Activated CD8-positive, alpha-beta T cell treated with anti-CD3 and anti-CD28 coated beads for 36 hours (primary cell): Measurements from ENCODE around the gene NF1. TPM values are rescaled to one million over a fixed set of nuclear protein-coding genes. Genes with fewer than 3 reads are reported as not detected.
A peak's percentile ranks its signal among the peaks of the same experiment; 100 is the strongest.

ENCODE experiments used
- ATAC-seq: fragments of 200-7000 bp; cut with Tn5 transposase; one replicate; pipeline ENCODE4 v1.10.0; 2021; ENCODE audit warnings: mild to moderate bottlenecking, moderate library complexity
- CTCF ChIA-PET: fragments of 350-600 bp; sonication (Branson Sonifier 250); formaldehyde crosslinking; loops from one replicate; lab custom pipeline; 2021; ENCODE audit warnings: antibody characterized with exemption; lab: Charles Lee
- POLR2A ChIA-PET: fragments of 350-600 bp; sonication (Branson Sonifier 250); formaldehyde crosslinking; loops from one replicate; lab custom pipeline; 2021; ENCODE audit warnings: antibody characterized with exemption; lab: Charles Lee
- DNase-seq: peaks from one replicate; pipeline ENCODE4 v3.0.0-alpha.2; 2020
- H3K27ac Mint-ChIP-seq: one replicate; pipeline ENCODE4 v1.8.0; 2021; ENCODE audit warnings: mild to moderate bottlenecking, mixed read lengths
- H3K27me3 Mint-ChIP-seq: one replicate; pipeline ENCODE4 v1.8.0; 2021; ENCODE audit warnings: mixed read lengths
- H3K36me3 Mint-ChIP-seq: one replicate; pipeline ENCODE4 v1.8.0; 2021; ENCODE audit warnings: low read depth, mixed read lengths
- H3K4me1 Mint-ChIP-seq: one replicate; pipeline ENCODE4 v1.8.0; 2021; ENCODE audit warnings: low read depth, mixed read lengths
- H3K4me3 Mint-ChIP-seq: one replicate; pipeline ENCODE4 v1.8.0; 2021; ENCODE audit warnings: mild to moderate bottlenecking, moderate library complexity, mixed read lengths
- H3K9me3 Mint-ChIP-seq: one replicate; pipeline ENCODE4 v1.8.0; 2021; ENCODE audit warnings: mixed read lengths
- intact Hi-C: fragments of 100-400 bp; cut with micrococcal nuclease; formaldehyde crosslinking; loops from one replicate; pipeline ENCODE4 v1.10.0; 2022
- total RNA-seq, 2 experiments: library from RNA; stranded (reverse); gene quantifications; one replicate each; pipeline ENCODE4 v1.2.3, GENCODE V29; 2021
- TF ChIP-seq, protein P1 (sequence below): fragments of 200-600 bp; IDR thresholded peaks from one replicate; pipeline ENCODE4 v1.8.0; 2022; ENCODE audit warnings: antibody characterized with exemption, mild to moderate bottlenecking

NF1 gene
- total RNA-seq, 2 experiments from 2014 or later: 19.4 to 20.1 TPM

DNA sequence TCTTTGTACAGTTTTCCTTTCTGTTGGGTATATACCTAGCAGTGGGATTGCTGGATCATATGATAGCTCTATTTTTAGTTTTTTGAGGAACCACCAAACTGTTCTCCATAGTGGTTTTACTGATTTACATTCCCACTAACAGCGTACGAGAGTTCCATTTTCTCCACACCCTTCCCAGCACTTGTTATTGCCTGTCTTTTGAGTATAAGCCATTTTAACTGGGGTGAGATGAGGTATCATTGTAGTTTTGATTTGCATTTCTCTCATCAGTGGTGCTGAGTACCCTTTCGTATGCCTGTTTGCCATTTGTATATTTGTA is 220.0 kb downstream of the NF1 start:
- CTCF ChIA-PET: no interaction called here
- peaks cover 2% of the 10 kb centered on the region for H3K9me3 Mint-ChIP-seq
- no peaks in the 10 kb centered on the region for H3K27me3 Mint-ChIP-seq

DNA sequence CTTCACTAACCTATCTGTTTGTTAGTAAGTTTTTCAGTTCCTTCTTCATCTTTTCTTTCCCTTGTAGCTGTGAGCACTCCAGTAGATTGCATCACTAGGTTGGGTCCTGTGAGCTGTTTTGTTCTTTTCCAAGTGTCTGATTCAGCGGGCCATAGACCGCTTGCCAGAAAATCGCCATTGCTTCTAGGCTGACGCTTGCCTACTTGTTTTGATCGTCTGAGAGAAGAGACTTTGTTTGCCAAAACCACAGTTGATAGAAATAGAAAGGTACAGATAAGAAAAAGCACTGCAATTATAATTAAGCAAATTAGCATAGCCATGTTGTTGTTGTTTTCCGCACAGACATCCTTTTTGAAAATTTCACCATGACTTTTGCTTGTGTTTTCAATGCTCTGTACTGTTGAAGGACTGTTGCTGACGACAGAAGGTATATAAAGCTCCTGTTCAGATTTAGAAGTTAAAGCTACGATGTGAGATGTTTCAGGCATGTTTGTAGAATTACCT is 223.6 kb downstream of the NF1 start:
- peak; percentile 68 for DNase-seq
- peak overlapping the region; percentile 75 for H3K4me3 Mint-ChIP-seq

More for the DNA sequence above, 220.0 kb downstream of the NF1 start:
- H3K27ac Mint-ChIP-seq: peak overlapping the region; percentile 96
- peaks cover 29% of the 10 kb centered on the region for H3K4me1 Mint-ChIP-seq
- POLR2A ChIA-PET: no interaction called here
- H3K36me3 Mint-ChIP-seq: peaks cover 39% of the 10 kb centered on the region
- TF ChIP-seq, protein P1, sequence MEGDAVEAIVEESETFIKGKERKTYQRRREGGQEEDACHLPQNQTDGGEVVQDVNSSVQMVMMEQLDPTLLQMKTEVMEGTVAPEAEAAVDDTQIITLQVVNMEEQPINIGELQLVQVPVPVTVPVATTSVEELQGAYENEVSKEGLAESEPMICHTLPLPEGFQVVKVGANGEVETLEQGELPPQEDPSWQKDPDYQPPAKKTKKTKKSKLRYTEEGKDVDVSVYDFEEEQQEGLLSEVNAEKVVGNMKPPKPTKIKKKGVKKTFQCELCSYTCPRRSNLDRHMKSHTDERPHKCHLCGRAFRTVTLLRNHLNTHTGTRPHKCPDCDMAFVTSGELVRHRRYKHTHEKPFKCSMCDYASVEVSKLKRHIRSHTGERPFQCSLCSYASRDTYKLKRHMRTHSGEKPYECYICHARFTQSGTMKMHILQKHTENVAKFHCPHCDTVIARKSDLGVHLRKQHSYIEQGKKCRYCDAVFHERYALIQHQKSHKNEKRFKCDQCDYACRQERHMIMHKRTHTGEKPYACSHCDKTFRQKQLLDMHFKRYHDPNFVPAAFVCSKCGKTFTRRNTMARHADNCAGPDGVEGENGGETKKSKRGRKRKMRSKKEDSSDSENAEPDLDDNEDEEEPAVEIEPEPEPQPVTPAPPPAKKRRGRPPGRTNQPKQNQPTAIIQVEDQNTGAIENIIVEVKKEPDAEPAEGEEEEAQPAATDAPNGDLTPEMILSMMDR: no peak
- DNase-seq (no peak), ATAC-seq (no peak)
- intact Hi-C loops: loop anchor here (5.0 kb wide), 1 partner anchor 178 kb away; no protein-coding TSS in a partner anchor
- peak overlapping the region; percentile 90 for H3K4me3 Mint-ChIP-seq

DNA sequence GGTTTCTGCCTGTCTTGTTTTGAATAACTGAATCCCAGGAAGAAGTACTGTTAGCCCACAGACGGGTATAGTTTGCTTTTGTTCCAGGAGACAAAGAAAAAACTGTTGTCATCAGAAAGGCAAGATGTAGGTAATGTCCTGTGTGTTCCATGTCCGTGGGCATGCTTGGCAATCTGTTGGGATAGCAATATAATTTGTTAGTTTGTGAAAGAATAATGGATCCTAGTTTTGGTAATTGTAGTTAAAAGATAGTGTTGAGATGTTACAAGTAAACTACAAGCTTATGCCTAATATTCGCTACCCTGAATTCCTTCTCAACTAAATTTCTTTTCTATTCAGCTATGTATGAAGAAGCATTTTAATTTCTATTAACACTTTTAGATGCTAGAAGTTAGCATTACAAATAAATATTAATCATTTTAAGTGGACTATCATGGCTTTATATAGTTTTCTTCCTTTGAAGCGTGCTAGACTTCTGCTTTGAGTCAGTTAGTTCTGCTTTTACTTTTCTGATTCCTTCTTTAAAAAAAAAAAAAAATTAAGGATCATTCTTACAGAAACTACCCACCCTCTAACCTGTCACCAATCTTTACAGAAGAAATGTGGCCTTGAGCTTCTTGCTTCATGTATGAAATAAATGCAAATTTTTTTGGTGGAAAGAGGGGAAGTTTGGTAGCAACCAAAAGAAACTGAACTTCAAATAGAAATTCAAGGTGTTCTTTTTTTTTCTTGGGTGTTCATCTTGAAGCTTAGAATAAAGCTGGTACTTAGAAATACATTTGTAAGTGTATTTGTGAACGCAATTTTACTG is 224.3 kb downstream of the NF1 start:
- DNase-seq: no peak
- CTCF ChIA-PET: interaction anchor here (0.6 to 2.2 kb wide), 4 partner anchors 8 to 102 kb away, joined by 3 to 9 read pairs (median 4); no protein-coding TSS in a partner anchor
- Mint-ChIP-seq H3K9me3 (peaks cover 2% of the 10 kb centered on the region), H3K4me3 (peak overlapping the region; percentile 75), H3K27me3 (no peaks in the 10 kb centered on the region), H3K4me1 (peaks cover 38% of the 10 kb centered on the region), H3K27ac (peak overlapping the region; percentile 92), H3K36me3 (peaks cover 32% of the 10 kb centered on the region)
- TF ChIP-seq, protein P1: no peak
- POLR2A ChIA-PET: interaction anchor here (1.0 to 5.5 kb wide), 3 partner anchors 10 to 540 kb away, joined by 3 to 114 read pairs (median 3); partner anchors contain the start of genes COPRS and EVI2B
- intact Hi-C loops: loop anchor here (5.0 kb wide), 1 partner anchor 173 kb away; no protein-coding TSS in a partner anchor
- ATAC-seq: peak; percentile 10

More for the DNA sequence above, 223.6 kb downstream of the NF1 start:
- H3K4me1 Mint-ChIP-seq: peaks cover 34% of the 10 kb centered on the region
- TF ChIP-seq, protein P1: no peak
- intact Hi-C loops: loop anchor here (5.0 kb wide), 1 partner anchor 174 kb away; no protein-coding TSS in a partner anchor
- ATAC-seq: peak; percentile 19
- ChIA-PET POLR2A (interaction anchor here (0.8 to 5.5 kb wide), 4 partner anchors 9 to 541 kb away, joined by 3 to 114 read pairs (median 3); partner anchors contain the start of genes COPRS and EVI2B), CTCF (interaction anchor here (0.6 to 2.2 kb wide), 4 partner anchors 7 to 102 kb away, joined by 3 to 9 read pairs (median 4); no protein-coding TSS in a partner anchor)
- H3K27ac Mint-ChIP-seq: peak overlapping the region; percentile 92
- H3K9me3 Mint-ChIP-seq: peaks cover 2% of the 10 kb centered on the region
- no peaks in the 10 kb centered on the region for H3K27me3 Mint-ChIP-seq
- H3K36me3 Mint-ChIP-seq: peaks cover 31% of the 10 kb centered on the region

DNA sequence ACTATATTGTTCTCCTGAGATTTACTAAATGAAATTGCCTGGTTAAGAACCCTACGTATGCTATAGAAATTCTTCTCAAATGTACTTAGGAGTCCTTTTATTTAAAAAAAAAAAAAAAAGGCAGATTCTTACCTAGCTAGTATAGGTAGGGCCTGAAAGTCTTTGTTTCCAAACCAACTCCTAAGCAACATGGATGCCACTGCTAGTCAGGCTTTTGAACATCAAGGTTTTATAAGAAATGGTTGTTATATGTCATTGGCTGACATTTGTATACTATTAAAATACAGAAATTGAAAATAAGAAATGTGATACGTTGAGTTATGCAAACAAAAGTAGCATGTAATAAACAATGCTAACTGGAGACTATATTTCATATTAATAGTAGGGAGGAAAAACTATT is 225.5 kb downstream of the NF1 start:
- ATAC-seq (no peak), DNase-seq (peak; percentile 13)
- Mint-ChIP-seq H3K36me3 (peaks cover 26% of the 10 kb centered on the region), H3K4me3 (peak overlapping the region; percentile 75), H3K27ac (peak overlapping the region; percentile 92), H3K4me1 (peaks cover 30% of the 10 kb centered on the region), H3K27me3 (no peaks in the 10 kb centered on the region), H3K9me3 (no peaks in the 10 kb centered on the region)
- TF ChIP-seq, protein P1: no peak
- ChIA-PET CTCF (interaction anchor here (2.2 kb wide), 1 partner anchor 9 kb away, joined by 9 read pairs; no protein-coding TSS in a partner anchor), POLR2A (interaction anchor here (0.6 to 5.5 kb wide), 5 partner anchors 11 to 456 kb away, joined by 3 to 114 read pairs (median 3); partner anchors contain the start of gene EVI2B)
- intact Hi-C loops: no loop called here
